HCT116 (cell line): ENCODE results near the gene CCL17.

ENCODE experiments used
- CTCF ChIP-seq, 3 experiments: fragments of 200-600 bp in 1 of 3; sonication (generic) in 1 of 3; IDR thresholded peaks in 2 of 3; conservative IDR thresholded peaks in 1 of 3; 2 replicates each; pipeline ENCODE4 v1.5.1; 2012 to 2017; ENCODE audit warnings: low read depth in 2 of 3, low read length in 2 of 3, antibody characterized with exemption in 1 of 3, borderline replicate concordance in 1 of 3, control low read depth in 1 of 3, mild to moderate bottlenecking in 1 of 3, mixed read lengths in 1 of 3, mixed run types in 1 of 3, moderate library complexity in 1 of 3; ENCODE audit not compliant: insufficient read depth in 1 of 3
- MAX ChIP-seq: IDR thresholded peaks from 2 replicates; pipeline ENCODE4 v1.6.1; 2012
- POLR2A ChIP-seq: IDR thresholded peaks from 2 replicates; pipeline ENCODE4 v1.7.0; 2011; ENCODE audit warnings: borderline replicate concordance; ENCODE audit not compliant: insufficient read depth, insufficient read length; ENCODE audit errors: extremely low read depth
- YY1 ChIP-seq: IDR thresholded peaks from 2 replicates; pipeline ENCODE4 v1.6.1; 2011; ENCODE audit warnings: low read length, low read depth, moderate library complexity, mild to moderate bottlenecking; ENCODE audit not compliant: insufficient replicate concordance; ENCODE audit errors: extremely low read depth

GRCh38 chr16:57416084-57416483, 11.5 kb downstream of the CCL17 start:
- TF ChIP-seq CTCF (IDR thresholded peaks at IDR 0.05 in 2 of 3, conservative IDR thresholded peaks at IDR 0.05 in 1 of 3; ENCODE audit: borderline replicate concordance in 1 of 3, insufficient read depth in 1 of 3, low read depth in 2 of 3, low read length in 2 of 3) (no peak), POLR2A (no peak), YY1 (no peak), MAX (no peak)
